GM12878 (cell line): ENCODE results near the gene SEL1L2. TPM values are rescaled to one million over a fixed set of nuclear protein-coding genes. Genes with fewer than 3 reads are reported as not detected.

ENCODE experiments used
- ATAC-seq: fragments of 200-7000 bp; cut with Tn5 transposase; 3 replicates; pipeline ENCODE4 v1.9.1; 2020; ENCODE audit warnings: mild to moderate bottlenecking, moderate library complexity
- BruUV-seq: library from RNA; stranded (reverse); fragments of 400-500 nt; replicated peaks from 2 replicates; lab custom pipeline; 2021; lab: Mats Ljungman, UMichigan
- CTCF ChIA-PET: fragments of 300-600 bp; sonication (Branson Sonifier 250); formaldehyde crosslinking; extraction: SDS; loops from one replicate; lab custom pipeline; 2021; ENCODE audit warnings: inconsistent platforms; lab: Yijun Ruan, JAX
- POLR2A ChIA-PET: fragments of 350-600 bp; formaldehyde crosslinking; extraction: SDS; loops from one replicate; lab custom pipeline; 2021; ENCODE audit warnings: inconsistent platforms; lab: Charles Lee
- RAD21 ChIA-PET: fragments of 300-600 bp; sonication (Branson Sonifier 250); formaldehyde crosslinking; loops from one replicate; lab custom pipeline; 2023; ENCODE audit warnings: antibody characterized with exemption; ENCODE audit not compliant: unreplicated experiment; lab: Charles Lee
- SMC1A ChIA-PET: fragments of 300-600 bp; sonication (Branson Sonifier 250); formaldehyde crosslinking; loops from one replicate; lab custom pipeline; 2023; ENCODE audit not compliant: unreplicated experiment, uncharacterized antibody; lab: Charles Lee
- DNase-seq: peaks from one replicate; pipeline ENCODE4 v3.0.0-alpha.2; 2011; ENCODE audit warnings: low read depth, low spot score
- FAIRE-seq: peaks from 3 replicates; lab custom pipeline; 2011; peaks lifted over from hg19 to GRCh38; lab: Jason Lieb, UNC
- H2AFZ ChIP-seq: 2 replicates; pipeline ENCODE4 v1.6.0; 2011; ENCODE audit warnings: low read depth, low read length, control low read depth; ENCODE audit not compliant: control insufficient read depth
- H3K27ac ChIP-seq: 2 replicates; pipeline ENCODE4 v1.5.1; 2011; ENCODE audit warnings: control low read depth; ENCODE audit not compliant: control insufficient read depth, insufficient read depth
- H3K27me3 ChIP-seq, 2 experiments: replicated peaks in 1 of 2; 2 replicates each; pipeline versions ENCODE4 v1.6.0 to v1.6.1; 2011; ENCODE audit warnings: low read length in 1 of 2; ENCODE audit not compliant: control insufficient read depth in 2 of 2, insufficient read depth in 2 of 2
- H3K36me3 ChIP-seq, 2 experiments: 2 replicates each; pipeline ENCODE4 v1.5.1; 2011; ENCODE audit warnings: low read length in 1 of 2; ENCODE audit not compliant: control insufficient read depth in 2 of 2, insufficient read depth in 2 of 2
- H3K4me1 ChIP-seq: 2 replicates; pipeline ENCODE4 v1.6.1; 2011; ENCODE audit warnings: mild to moderate bottlenecking, low read length, moderate library complexity, mixed read lengths; ENCODE audit not compliant: control insufficient read depth, insufficient read depth
- H3K4me2 ChIP-seq: 2 replicates; pipeline ENCODE4 v1.6.0; 2011; ENCODE audit warnings: control low read depth; ENCODE audit not compliant: control insufficient read depth, insufficient read depth
- H3K4me3 ChIP-seq: fragments of 200-600 bp; sonication (generic); 2 replicates; pipeline ENCODE4 v1.5.1; 2016
- H3K79me2 ChIP-seq: 2 replicates; pipeline ENCODE4 v1.6.0; 2011; ENCODE audit warnings: low read length; ENCODE audit not compliant: control insufficient read depth, insufficient read depth
- H3K9ac ChIP-seq: 2 replicates; pipeline ENCODE4 v1.8.0; 2011; ENCODE audit warnings: low read length, control low read depth, mixed read lengths; ENCODE audit not compliant: control insufficient read depth, insufficient read depth
- H3K9me3 ChIP-seq: replicated peaks from 3 replicates; pipeline ENCODE4 v1.5.1; 2011; ENCODE audit warnings: mild to moderate bottlenecking, low read length; ENCODE audit not compliant: control insufficient read depth, insufficient read depth
- H4K20me1 ChIP-seq: 2 replicates; pipeline ENCODE4 v1.6.0; 2011; ENCODE audit not compliant: control insufficient read depth, insufficient read depth
- ATF7 ChIP-seq: fragments of 450-650 bp; IDR thresholded peaks from 2 replicates; pipeline ENCODE4 v1.6.1; 2016; ENCODE audit warnings: low read depth, mild to moderate bottlenecking
- BCL11A ChIP-seq: IDR thresholded peaks from 2 replicates; pipeline ENCODE4 v1.6.1; 2011; ENCODE audit warnings: low read depth, low read length
- CHD2 ChIP-seq: IDR thresholded peaks from 2 replicates; pipeline ENCODE4 v1.6.1; 2011; ENCODE audit warnings: low read depth, low read length, improper control_type of control experiment, borderline replicate concordance
- EGR1 ChIP-seq, 2 experiments: IDR thresholded peaks; 1 replicate in 1 of 2; 2 replicates in 1 of 2; pipeline ENCODE4 v1.6.1; 2011 to 2012; ENCODE audit warnings: low read depth in 2 of 2, low read length in 2 of 2, borderline replicate concordance in 1 of 2, mild to moderate bottlenecking in 1 of 2, moderate library complexity in 1 of 2
- FOXM1 ChIP-seq: IDR thresholded peaks from 2 replicates; pipeline ENCODE4 v1.6.1; 2012; ENCODE audit warnings: low read depth, mild to moderate bottlenecking, inconsistent platforms, low read length, moderate library complexity
- KDM1A ChIP-seq: fragments of 200-600 bp; sonication (generic); IDR thresholded peaks from 2 replicates; pipeline ENCODE4 v1.6.1; 2016; ENCODE audit warnings: borderline replicate concordance
- KLF5 ChIP-seq: fragments of 450-650 bp; IDR thresholded peaks from 2 replicates; pipeline ENCODE4 v1.6.1; 2014; ENCODE audit warnings: mild to moderate bottlenecking; ENCODE audit not compliant: partially characterized antibody
- MTA2 ChIP-seq: fragments of 450-650 bp; IDR thresholded peaks from 2 replicates; pipeline ENCODE4 v1.6.1; 2016; ENCODE audit warnings: low read depth, mild to moderate bottlenecking, moderate library complexity
- NRF1 ChIP-seq: conservative IDR thresholded peaks from 2 replicates; pipeline ENCODE4 v1.6.1; 2011; ENCODE audit warnings: mild to moderate bottlenecking, low read depth, low read length, improper control_type of control experiment
- PAX8 ChIP-seq: fragments of 450-650 bp; IDR thresholded peaks from 2 replicates; pipeline ENCODE4 v1.6.1; 2017; ENCODE audit warnings: mild to moderate bottlenecking, moderate library complexity
- POLR2AphosphoS2 ChIP-seq: IDR thresholded peaks from 2 replicates; pipeline ENCODE4 v1.6.1; 2011; ENCODE audit warnings: low read depth, mild to moderate bottlenecking, low read length, improper control_type of control experiment, moderate library complexity
- SMC3 ChIP-seq: IDR thresholded peaks from 2 replicates; pipeline ENCODE4 v1.6.1; 2011; ENCODE audit warnings: low read length, improper control_type of control experiment, borderline replicate concordance
- TCF7 ChIP-seq: IDR thresholded peaks from 2 replicates; pipeline ENCODE4 v1.6.1; 2014; ENCODE audit warnings: antibody characterized with exemption, borderline replicate concordance
- WGBS: methylation state at CpG from one replicate; pipeline ENCODE4 v1.1.6; 2016; ENCODE audit warnings: low lambda C conversion rate; ENCODE audit not compliant: insufficient replicate concordance, insufficient coverage; ENCODE audit errors: missing lambda C conversion rate; 5-methylcytosine and 5-hydroxymethylcytosine counted together
- in situ Hi-C: fragments of 300-500 bp; cut with MboI; formaldehyde crosslinking; loops from 9 replicates; pipeline ENCODE4 v1.14.3; 2018; ENCODE audit warnings: mixed read lengths
- intact Hi-C: fragments of 100-400 bp; cut with micrococcal nuclease; formaldehyde crosslinking; loops from one replicate; pipeline ENCODE4 v1.14.2; 2022; ENCODE audit not compliant: unreplicated experiment
- polyA plus RNA-seq, 11 experiments: library from polyadenylated mRNA; depleted of rRNA in 4 of 11; unstranded in 6 of 11; stranded (reverse) in 5 of 11; fragments of >200 nt; fragmentation: Nextera tagmentation in 4 of 11; fragmentation: Illumina TruSeq in 1 of 11; extraction: Ambion mirVana in 4 of 11; extraction: Trizol in 1 of 11; gene quantifications; 1 replicate in 1 of 11; 2 replicates in 10 of 11; pipeline versions ENCODE4 v1.2.1 to v1.2.3, GENCODE V29; 2011 to 2016; ENCODE audit warnings: inconsistent platforms in 2 of 11, missing spikeins in 2 of 11, low read depth in 1 of 11
- total RNA-seq, 4 experiments: library from RNA; depleted of rRNA in 3 of 4; stranded (reverse); fragments of >200 nt in 3 of 4; fragmentation: Illumina TruSeq in 1 of 4; extraction: Trizol in 1 of 4; gene quantifications; 2 replicates each; pipeline versions ENCODE4 v1.2.1 to v1.2.3, GENCODE V29; 2013 to 2021
- TF ChIP-seq, protein P1 (sequence below): fragments of 450-650 bp; formaldehyde crosslinking; IDR thresholded peaks from 2 replicates; pipeline ENCODE4 v1.5.0; 2022; ENCODE audit warnings: mild to moderate bottlenecking, missing genetic modification characterization
- TF ChIP-seq, protein P2 (sequence below): fragments of 450-650 bp; IDR thresholded peaks from 2 replicates; pipeline ENCODE4 v1.6.1; 2018; ENCODE audit warnings: mild to moderate bottlenecking, low read depth, moderate library complexity; ENCODE audit not compliant: partially characterized antibody
- TF ChIP-seq, protein P3 (sequence below): fragments of 450-650 bp; IDR thresholded peaks from 2 replicates; pipeline ENCODE4 v1.6.1; 2017; ENCODE audit warnings: borderline replicate concordance
- TF ChIP-seq, protein P4 (sequence below): fragments of 150-350 bp; IDR thresholded peaks from 2 replicates; pipeline ENCODE4 v1.6.1; 2014; ENCODE audit warnings: mild to moderate bottlenecking, low read depth, low read length

The SEL1L2 gene
- total and polyA plus RNA-seq, 10 of the 15 experiments (the other 5 are each of a cell fraction or from before 2014, with no cell fraction given), result not detected

DNA sequence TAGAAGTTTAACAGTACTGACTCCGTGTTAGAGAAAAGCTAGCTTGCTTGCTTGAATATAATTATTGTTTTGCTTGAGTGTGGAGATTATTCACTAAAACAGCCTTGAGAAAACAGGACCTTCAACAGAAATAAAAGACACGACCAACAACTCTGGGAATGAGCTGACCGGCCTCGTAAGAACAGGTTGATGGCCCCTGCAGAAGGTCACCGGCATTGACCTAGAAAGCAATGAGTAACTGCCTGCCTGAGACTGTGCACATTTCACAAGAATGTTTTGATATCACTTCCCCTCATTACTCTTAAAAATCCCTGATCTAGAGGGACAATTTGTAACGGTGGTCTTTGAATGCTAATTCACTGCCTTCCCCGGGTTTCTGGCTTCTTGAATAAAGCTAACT, 49.4 kb downstream of the SEL1L2 start:
- ATAC-seq, result no peak
- H3K9ac ChIP-seq, result no peak overlapping the region
- H3K4me3 ChIP-seq, result no peak overlapping the region
- H3K4me1 ChIP-seq, result no peaks in the 10 kb centered on the region
- no peaks in the 10 kb centered on the region for H3K9me3 ChIP-seq
- no peaks in the 10 kb centered on the region for H3K79me2 ChIP-seq
- H3K27ac ChIP-seq, result no peak overlapping the region
- no peak for FAIRE-seq
- no peaks in the 10 kb centered on the region; a peak in 1 of 4 replicates for H3K27me3 ChIP-seq
- CTCF ChIA-PET, result interaction anchor here (0.7 kb wide), 1 partner anchor 9 kb away, joined by 3 read pairs; no protein-coding TSS in a partner anchor
- H4K20me1 ChIP-seq, result no peaks in the 10 kb centered on the region
- no peak overlapping the region for H3K4me2 ChIP-seq
- no peak for DNase-seq
- RAD21 ChIA-PET, result no interaction called here
- 40% methylated on average over 7 of the region's 7 CpGs for WGBS
- in situ Hi-C loops, result no loop called here
- no peaks in the 10 kb centered on the region for H3K36me3 ChIP-seq
- SMC1A ChIA-PET, result no interaction called here
- H2AFZ ChIP-seq, result no peak overlapping the region
- no TSS peak for BruUV-seq
- intact Hi-C loops, result no loop called here
- POLR2A ChIA-PET, result no interaction called here
- TF ChIP-seq KDM1A, result no peak
- no peak for TF ChIP-seq NRF1
- TF ChIP-seq, protein P1, sequence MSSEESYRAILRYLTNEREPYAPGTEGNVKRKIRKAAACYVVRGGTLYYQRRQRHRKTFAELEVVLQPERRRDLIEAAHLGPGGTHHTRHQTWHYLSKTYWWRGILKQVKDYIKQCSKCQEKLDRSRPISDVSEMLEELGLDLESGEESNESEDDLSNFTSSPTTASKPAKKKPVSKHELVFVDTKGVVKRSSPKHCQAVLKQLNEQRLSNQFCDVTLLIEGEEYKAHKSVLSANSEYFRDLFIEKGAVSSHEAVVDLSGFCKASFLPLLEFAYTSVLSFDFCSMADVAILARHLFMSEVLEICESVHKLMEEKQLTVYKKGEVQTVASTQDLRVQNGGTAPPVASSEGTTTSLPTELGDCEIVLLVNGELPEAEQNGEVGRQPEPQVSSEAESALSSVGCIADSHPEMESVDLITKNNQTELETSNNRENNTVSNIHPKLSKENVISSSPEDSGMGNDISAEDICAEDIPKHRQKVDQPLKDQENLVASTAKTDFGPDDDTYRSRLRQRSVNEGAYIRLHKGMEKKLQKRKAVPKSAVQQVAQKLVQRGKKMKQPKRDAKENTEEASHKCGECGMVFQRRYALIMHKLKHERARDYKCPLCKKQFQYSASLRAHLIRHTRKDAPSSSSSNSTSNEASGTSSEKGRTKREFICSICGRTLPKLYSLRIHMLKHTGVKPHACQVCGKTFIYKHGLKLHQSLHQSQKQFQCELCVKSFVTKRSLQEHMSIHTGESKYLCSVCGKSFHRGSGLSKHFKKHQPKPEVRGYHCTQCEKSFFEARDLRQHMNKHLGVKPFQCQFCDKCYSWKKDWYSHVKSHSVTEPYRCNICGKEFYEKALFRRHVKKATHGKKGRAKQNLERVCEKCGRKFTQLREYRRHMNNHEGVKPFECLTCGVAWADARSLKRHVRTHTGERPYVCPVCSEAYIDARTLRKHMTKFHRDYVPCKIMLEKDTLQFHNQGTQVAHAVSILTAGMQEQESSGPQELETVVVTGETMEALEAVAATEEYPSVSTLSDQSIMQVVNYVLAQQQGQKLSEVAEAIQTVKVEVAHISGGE, result no peak
- no peak for TF ChIP-seq ATF7
- no peak for TF ChIP-seq PAX8
- no peak for TF ChIP-seq EGR1 (IDR thresholded peaks at IDR 0.05; ENCODE audit: borderline replicate concordance in 1 of 2, low read depth in 2 of 2, low read length in 2 of 2)
- TF ChIP-seq, protein P2, sequence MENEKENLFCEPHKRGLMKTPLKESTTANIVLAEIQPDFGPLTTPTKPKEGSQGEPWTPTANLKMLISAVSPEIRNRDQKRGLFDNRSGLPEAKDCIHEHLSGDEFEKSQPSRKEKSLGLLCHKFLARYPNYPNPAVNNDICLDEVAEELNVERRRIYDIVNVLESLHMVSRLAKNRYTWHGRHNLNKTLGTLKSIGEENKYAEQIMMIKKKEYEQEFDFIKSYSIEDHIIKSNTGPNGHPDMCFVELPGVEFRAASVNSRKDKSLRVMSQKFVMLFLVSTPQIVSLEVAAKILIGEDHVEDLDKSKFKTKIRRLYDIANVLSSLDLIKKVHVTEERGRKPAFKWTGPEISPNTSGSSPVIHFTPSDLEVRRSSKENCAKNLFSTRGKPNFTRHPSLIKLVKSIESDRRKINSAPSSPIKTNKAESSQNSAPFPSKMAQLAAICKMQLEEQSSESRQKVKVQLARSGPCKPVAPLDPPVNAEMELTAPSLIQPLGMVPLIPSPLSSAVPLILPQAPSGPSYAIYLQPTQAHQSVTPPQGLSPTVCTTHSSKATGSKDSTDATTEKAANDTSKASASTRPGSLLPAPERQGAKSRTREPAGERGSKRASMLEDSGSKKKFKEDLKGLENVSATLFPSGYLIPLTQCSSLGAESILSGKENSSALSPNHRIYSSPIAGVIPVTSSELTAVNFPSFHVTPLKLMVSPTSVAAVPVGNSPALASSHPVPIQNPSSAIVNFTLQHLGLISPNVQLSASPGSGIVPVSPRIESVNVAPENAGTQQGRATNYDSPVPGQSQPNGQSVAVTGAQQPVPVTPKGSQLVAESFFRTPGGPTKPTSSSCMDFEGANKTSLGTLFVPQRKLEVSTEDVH, result no peak
- no peak for TF ChIP-seq BCL11A
- TF ChIP-seq, protein P3, sequence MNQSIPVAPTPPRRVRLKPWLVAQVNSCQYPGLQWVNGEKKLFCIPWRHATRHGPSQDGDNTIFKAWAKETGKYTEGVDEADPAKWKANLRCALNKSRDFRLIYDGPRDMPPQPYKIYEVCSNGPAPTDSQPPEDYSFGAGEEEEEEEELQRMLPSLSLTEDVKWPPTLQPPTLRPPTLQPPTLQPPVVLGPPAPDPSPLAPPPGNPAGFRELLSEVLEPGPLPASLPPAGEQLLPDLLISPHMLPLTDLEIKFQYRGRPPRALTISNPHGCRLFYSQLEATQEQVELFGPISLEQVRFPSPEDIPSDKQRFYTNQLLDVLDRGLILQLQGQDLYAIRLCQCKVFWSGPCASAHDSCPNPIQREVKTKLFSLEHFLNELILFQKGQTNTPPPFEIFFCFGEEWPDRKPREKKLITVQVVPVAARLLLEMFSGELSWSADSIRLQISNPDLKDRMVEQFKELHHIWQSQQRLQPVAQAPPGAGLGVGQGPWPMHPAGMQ, result no peak
- no peak for TF ChIP-seq MTA2
- TF ChIP-seq TCF7, result no peak
- TF ChIP-seq CHD2, result no peak
- no peak for TF ChIP-seq FOXM1
- no peak for TF ChIP-seq SMC3
- TF ChIP-seq, protein P4, sequence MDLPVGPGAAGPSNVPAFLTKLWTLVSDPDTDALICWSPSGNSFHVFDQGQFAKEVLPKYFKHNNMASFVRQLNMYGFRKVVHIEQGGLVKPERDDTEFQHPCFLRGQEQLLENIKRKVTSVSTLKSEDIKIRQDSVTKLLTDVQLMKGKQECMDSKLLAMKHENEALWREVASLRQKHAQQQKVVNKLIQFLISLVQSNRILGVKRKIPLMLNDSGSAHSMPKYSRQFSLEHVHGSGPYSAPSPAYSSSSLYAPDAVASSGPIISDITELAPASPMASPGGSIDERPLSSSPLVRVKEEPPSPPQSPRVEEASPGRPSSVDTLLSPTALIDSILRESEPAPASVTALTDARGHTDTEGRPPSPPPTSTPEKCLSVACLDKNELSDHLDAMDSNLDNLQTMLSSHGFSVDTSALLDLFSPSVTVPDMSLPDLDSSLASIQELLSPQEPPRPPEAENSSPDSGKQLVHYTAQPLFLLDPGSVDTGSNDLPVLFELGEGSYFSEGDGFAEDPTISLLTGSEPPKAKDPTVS, result no peak
- TF ChIP-seq POLR2AphosphoS2, result no peak
- TF ChIP-seq KLF5, result no peak
